ENCODE measurements around the gene SUOX.
"Not testable (repeated sequence)": the region's sequence is repeated elsewhere in the genome, so short reads cannot be mapped to it uniquely, and the experiment has no call there.

SUOX gene

GRCh38 chr12:55996715-55997534, at the start of gene SUOX:
Gene SUOX, plus strand, starts transcription at chr12:55997276. Its CDS starts 4,946 bp downstream, at chr12:56002222.
- DNase-seq = peak; percentile 56

GRCh38 chr12:55955344-55955743, 41.7 kb upstream of the SUOX start:
- no peak for DNase-seq

DNA sequence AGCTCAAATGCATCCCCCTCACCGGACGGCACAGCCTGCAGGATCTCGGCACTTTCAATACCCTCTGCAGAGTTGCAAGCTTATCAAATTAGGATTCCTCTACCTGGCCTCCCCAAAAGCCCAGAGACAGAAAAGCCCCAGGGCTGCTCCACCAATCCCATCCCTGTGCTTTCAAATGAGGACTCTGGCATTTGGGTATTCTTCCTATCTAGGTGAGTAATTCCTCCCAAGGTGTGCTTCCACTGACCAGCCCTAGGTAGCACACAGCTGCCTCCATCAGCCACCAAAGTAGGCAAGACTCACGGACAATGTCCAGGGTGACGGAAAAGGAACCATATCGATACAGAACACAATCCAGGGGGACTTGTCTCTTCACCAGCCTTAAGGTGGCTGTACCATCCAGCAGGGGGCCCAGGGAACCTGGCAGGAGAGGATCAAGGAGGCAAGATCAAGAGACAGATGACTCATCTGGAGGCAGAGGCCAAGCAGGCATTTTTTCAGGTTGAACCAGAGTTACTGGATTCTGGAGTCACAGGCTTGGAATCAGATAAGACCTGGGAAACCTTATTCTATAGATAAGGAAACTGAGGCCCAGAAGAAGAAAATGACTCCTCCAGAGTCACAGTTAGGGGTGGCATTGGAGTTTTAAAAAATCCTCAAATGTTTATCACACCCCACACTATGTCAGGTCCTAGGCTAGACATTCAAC, 41.1 kb upstream of the SUOX start:
- DNase-seq = peak; percentile 46

DNA sequence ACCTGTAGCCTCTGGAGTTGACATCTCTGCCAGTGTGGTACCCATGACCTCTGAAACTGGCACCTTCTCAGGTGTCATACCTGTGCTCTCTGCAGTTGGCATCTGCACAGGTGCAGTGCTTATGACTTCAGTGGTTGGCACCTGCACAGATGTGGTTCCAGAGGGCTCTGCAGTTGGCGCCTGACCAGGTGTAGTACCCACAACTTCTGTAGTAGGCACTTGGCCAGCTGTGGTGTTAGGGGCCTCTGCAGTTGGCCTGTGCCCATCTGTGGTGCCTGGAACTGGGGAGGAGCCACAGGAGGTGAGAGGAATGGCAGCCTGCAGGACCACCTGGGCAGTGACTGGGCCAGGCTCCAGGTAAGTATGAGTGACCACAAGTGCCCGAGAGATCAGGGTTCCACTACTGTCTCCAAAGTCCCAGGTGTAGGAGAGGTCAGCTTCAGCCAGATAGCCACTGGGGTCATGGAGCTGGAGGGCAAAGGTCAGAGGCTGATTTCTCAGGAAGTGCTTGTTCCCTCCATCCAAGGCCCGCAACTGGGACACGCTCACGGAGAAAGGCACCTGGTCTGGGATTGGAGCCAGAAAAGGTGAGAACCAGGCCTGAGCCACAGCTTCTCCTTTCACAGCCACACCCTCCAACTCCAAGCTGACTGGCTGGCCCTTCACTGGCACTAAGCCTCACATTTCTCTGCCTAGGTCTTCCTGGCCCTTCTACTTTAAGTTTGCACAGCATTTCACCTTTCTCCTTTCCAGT, 39.8 kb upstream of the SUOX start:
- DNase-seq = no peak

DNA sequence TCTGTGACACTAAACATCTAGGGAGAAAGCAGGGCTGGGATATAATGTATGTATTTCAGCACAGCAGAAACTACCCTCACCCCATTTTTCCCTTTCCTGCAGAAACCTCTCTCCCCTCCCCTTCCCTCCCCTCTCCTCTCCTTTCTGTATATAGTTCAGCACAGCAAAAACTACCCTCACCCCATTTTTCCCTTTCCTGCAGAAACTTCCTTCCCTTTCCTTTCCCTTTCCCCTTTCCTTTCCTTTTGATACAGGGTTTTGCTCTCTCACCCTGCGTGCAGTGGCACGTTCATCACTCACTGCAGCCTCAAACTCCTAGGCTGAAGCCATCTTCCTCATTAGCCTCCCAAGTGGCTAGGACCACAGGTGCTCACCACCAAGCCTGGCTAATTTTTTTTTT, 33.3 kb upstream of the SUOX start:
- no peak for DNase-seq

DNA sequence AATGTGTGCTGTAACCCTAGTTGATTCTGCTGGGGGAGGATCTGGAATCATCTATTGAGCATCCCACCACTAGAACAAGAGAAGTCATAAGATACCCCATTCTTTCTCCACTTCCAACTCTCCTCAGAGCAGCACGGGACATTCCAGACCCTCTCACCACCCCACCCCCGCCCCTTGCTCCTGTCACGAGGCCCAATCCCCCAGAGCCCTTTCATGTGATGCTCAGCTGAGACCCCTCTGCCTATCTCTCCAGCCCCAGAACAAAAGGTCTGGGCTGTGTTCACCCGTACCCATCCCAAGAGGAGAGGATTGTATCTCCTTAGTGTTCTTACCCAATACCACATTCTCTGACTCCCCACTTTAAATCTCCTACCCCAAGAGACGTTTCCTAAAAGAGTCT, 31.8 kb upstream of the SUOX start:
- DNase-seq = no peak

DNA sequence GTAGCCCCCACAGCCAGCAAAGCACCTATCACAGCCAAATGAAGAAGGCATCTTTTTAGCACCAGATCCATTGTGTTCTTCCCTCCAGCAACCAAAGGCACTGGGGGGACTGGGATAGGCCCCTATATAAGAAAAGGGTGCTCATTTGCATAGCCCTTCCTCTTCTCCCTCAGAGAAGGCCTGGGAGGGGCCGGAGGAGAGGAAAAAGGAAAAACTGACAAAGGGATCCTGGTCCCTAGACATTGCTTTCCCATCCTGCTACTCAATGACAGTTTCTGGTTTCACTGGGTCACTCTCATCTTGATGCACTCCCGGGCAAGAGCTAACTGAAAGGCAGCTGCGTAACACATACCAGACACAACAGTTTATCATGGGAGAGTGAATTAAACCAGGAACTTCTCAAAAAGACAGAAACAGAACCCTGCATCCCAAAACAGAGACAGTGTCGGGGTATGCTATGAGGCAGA, 31.1 kb upstream of the SUOX start, which contains the start of gene PMEL:
TSS of gene PMEL (minus strand) at position 102 of the 467 bp plus-strand sequence. CDS start at position 71, 31 bp downstream.
- no peak for DNase-seq

GRCh38 chr12:55966408-55967281, 30.4 kb upstream of the SUOX start, which contains the start of gene CDK2:
Gene CDK2, plus strand, starts transcription at chr12:55966830. Its CDS starts 179 bp downstream, at chr12:55967009.
- peak; percentile 91 for DNase-seq

DNA sequence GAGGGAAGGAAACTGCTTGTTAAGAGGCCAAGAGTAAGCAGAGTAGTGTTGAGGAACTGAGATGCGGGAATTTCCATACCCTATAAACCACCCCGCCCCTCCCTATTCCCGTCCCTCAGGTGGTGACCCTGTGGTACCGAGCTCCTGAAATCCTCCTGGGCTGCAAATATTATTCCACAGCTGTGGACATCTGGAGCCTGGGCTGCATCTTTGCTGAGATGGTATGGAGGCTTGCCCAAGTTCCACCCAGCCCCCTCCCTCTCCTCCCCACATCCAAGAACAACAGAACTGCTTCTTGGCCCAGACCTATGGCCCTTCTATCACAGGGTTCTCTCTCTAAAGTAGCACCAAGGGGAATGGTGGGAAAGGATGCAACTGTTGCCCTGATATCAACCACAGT, 27.7 kb upstream of the SUOX start:
- DNase-seq = no peak

DNA sequence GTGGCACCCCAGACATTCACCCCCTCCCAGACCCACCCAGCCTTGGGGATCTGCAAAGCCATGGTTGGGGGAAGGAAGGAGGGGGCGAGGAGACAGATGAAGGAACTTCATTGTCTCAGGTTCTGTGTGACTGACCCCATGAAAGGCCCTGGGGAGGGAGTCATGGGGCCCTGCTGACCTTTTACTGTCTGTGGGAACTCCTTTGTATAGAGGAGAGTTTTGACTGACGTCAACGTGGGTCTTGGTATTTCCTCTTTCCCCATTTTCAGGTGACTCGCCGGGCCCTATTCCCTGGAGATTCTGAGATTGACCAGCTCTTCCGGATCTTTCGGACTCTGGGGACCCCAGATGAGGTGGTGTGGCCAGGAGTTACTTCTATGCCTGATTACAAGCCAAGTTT, 26.3 kb upstream of the SUOX start:
- no peak for DNase-seq

DNA sequence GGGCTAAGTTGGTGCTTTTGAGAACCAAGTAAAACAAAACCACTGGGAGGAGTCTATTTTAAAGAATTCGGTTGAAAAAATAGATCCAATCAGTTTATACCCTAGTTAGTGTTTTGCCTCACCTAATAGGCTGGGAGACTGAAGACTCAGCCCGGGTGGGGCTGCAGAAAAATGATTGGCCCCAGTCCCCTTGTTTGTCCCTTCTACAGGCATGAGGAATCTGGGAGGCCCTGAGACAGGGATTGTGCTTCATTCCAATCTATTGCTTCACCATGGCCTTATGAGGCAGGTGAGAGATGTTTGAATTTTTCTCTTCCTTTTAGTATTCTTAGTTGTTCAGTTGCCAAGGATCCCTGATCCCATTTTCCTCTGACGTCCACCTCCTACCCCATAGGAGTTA, 25.0 kb upstream of the SUOX start:
- no peak for DNase-seq

DNA sequence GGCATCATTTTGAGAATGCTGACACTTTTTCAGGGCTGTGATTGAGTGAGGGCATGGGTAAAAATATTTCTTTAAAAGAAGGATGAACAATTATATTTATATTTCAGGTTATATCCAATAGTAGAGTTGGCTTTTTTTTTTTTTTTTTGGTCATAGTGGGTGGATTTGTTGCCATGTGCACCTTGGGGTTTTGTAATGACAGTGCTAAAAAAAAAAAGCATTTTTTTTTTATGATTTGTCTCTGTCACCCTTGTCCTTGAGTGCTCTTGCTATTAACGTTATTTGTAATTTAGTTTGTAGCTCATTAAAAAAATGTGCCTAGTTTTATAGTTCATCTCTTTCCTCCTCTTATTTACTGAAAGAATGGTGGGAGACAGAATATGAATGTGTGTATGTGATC, 24.6 kb upstream of the SUOX start:
- no peak for DNase-seq

- DNase-seq = peak; percentile 20
These were observed 24.0 kb upstream of the SUOX start for GRCh38 chr12:55972911-55973598.

GRCh38 chr12:55973599-55974307, 23.3 kb upstream of the SUOX start, which contains the start of gene RAB5B:
Gene RAB5B, plus strand, starts transcription at chr12:55974078. Its CDS starts 12,883 bp downstream, at chr12:55986961.
- peak; percentile 100 for DNase-seq

DNA sequence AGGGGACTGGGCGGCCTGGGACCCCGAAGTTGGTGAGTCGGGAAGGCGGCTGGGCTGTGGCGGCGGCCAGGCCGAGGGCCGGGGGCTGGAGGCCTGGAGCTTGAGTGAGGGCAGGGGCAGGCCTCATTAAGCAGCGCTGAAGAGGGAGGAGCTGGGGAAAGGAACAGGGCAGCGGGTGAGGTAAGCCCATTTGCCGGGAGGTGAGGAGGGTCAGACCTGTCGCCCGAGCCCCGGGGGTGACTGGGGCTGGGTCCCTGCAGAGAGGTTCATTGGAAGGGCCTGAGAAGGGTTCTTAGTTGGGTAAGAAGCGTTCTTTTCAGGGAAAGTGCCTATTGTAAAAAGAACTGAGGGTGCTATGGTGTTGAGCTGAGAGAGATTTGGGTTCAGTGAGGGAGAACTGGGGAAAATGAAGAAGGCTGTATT, 22.8 kb upstream of the SUOX start:
- DNase-seq = peak; percentile 47

GRCh38 chr12:55978393-55978792, 18.7 kb upstream of the SUOX start:
- no peak for DNase-seq

- no peak for DNase-seq
These were observed 18.0 kb upstream of the SUOX start for GRCh38 chr12:55979069-55979468.

GRCh38 chr12:55981882-55982281, 15.2 kb upstream of the SUOX start:
- not testable (repeated sequence) for DNase-seq

- DNase-seq = no peak
These were observed 14.6 kb upstream of the SUOX start for GRCh38 chr12:55982319-55982936.

DNA sequence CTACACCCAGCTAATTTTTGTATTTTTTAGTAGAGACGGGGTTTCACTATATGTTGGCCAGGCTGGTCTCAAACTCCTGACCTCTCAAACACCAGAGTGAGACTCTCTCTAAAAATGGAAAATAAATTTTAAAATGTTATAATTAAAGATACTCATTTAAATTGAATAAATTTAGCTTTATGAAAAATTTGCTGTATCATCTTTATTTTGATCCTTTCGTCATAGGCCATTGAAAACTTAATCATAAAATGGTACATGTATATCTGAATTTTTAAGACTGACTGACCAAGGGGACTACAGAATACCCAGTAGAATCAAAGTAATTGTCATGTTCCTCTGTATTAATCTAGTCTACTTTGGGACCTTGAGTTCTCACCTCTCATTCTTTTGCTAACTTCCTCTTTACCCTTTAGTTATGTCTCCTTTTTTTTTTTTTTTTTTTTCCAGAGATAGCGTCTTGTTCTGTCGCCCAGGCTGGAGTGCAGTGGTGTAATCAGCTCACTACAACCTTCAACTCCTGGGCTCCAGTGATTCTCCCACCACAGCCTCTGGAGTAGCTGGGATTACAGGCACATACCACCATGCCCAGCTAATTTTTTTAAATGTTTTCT, 13.7 kb upstream of the SUOX start:
- DNase-seq = no peak
